NCI-H146 (cell line): ENCODE measurements around the gene CFAP90.

Experiments
- DNase-seq: peaks from one replicate; lab custom pipeline; 2025; lab: John Stamatoyannopoulos, UW

Gene CFAP90

GRCh38 chr5:7868427-7868772 is 17.5 kb upstream of the CFAP90 start:
- peak; percentile 46 for DNase-seq

DNA sequence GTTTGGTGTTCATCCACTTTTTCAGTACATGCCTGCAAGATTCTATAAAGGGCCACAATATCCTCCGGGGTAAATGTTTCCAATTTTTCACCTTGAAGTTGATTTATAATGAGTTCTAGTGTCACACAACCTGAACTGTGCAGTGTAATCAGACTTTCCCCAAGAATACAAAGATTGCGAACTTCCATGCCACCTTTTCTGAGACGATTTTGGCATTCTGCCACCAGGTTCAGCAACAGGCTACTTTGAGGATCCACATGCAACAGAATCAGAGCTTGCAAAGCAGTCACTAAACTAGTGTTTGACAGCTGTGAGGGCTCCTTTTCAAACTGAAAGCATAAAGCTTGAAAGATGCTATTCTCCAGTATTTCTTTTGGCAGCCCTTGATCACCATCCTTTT is 16.3 kb upstream of the CFAP90 start:
- DNase-seq, result no peak

DNA sequence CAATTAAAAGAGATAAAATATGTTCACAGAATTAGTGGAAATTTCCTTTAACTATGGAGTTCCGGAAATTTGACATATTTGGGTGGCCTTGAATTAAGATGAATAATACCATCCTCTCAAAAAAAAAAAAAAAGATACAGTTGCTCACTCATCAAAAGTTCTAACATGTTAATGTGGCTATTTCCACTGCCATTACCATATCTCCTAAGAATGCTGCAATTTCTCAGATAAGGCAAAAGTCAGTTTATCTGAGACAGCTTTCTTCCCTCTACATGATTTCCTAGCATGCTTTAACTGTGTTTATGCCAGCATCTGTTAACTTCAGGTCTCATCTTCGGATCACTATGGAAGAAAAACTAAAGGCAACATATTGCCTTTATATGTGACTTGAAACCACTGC is 15.3 kb upstream of the CFAP90 start:
- DNase-seq, result no peak

GRCh38 chr5:7857926-7858632 is 7.1 kb upstream of the CFAP90 start:
- no peak for DNase-seq

GRCh38 chr5:7857361-7857760 is 6.4 kb upstream of the CFAP90 start:
- no peak for DNase-seq

DNA sequence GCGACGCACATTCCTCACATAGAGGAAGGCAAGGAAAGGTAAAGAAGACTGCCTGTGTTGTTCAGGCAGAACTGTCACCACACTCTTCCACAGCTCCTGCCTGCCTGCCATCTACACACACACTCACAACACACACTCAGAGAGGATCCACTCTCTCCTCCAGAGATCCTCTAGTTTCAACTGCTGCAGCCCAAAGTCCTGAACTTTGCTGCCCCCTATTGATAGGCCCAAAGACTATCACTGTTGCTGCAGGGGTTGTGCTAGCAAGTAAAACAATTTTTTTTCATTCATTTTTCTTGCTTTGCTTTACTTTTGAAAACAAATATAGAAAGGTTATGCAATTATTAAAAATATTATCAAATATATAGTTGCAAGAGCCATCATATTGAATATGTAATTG is 5.9 kb upstream of the CFAP90 start:
- peak; percentile 11 for DNase-seq

DNA sequence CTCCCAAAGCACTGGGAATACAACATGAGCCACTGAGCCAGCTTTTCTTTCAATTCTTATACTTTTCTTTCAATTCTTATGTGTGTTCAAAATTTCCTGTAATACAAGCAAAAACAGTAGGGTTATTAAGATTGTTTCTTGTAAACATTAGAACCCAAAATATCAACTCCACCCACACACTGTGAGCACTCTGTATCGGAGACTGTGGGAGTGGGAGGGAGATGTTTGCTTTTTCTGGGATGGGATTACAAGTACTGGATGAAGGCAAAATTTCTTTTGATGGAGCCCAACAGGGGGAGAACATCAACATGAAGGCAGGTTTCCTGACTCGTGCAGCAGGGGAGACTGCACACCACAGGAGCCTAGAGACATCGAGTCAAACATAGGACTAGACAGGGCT is 4.7 kb upstream of the CFAP90 start:
- DNase-seq, result no peak

- no peak for DNase-seq
Observed at GRCh38 chr5:7852988-7853387, 2.1 kb upstream of the CFAP90 start.

DNA sequence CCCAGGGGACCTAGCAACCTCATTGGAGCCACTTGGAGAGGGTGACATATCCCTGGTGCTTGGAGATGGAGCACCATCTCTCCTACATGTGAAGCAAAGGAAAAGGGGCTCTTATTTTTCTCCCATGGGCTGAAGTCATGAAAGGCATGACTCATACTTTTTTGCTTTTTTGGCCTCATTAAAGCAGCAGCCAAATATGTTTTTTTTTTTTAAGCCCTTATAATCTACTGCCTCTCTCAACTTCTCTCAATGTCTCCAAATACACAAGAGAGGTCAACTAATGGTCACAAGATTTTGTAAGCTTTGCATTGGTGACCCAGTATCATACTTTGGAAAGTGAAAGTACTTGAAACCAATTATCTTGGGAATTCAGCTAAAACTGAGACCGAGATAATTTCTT is 1.6 kb upstream of the CFAP90 start:
- no peak for DNase-seq

- DNase-seq, result no peak
Observed at GRCh38 chr5:7851617-7852289, 820 bp upstream of the CFAP90 start.

DNA sequence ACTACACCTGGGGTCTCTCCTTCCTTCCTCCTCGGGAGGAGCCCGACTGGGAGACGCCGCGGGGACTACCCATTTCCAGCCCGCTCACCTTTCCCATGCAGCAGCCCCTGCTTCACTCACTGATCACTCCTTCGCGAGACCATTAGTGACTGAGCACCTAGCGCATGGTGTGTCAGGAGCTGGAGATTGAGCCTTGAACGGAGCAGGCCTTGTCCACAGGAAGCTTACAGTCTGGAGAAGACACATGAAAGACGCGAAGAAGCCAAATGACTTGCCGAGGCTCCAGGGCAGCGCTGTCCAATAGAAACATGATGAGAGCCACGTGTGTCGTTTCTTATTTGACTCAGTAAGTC is 283 bp upstream of the CFAP90 start:
- DNase-seq, result no peak

GRCh38 chr5:7849681-7850394 is 1.1 kb downstream of the CFAP90 start:
- peak; percentile 9 for DNase-seq

DNA sequence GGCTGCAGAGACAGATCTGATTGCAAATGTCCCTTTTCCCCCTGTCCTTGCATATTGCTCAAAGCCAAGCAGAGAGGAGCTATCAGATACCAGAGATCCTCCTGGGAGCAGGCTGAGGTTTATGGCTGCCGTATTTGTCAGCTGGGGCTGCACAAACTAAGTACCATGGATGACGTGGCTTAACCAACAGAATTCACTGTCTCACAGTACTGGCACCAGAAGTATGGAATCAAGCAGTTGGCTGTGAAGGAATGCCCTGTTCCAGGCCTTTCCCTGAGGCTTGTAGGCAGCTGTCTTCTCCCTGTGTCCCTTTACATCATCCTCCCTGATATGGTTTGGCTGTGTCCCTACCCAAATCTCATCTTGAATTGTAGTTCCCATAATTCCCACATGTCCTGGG is 2.6 kb downstream of the CFAP90 start:
- DNase-seq, result no peak

- no peak for DNase-seq
Observed at GRCh38 chr5:7846327-7846726, 4.6 kb downstream of the CFAP90 start.

DNA sequence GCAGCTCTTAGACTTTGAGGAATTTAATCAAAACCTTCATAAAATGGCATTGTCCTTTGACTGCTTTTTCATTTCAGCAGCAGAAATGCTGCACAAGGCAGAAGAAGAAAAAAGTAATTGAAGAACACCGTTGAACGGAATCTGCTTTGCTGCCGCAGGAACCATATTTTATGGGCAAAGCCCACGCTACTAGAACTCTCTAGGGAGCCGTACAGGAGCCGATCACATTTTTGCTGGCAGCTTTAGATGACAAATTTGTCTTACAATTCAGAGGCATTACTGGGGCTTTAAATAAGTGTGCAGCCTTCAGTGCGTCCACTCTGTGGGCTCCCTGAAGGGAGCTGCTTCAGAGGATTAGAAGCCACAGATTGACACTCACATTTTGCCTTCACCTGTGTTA is 5.4 kb downstream of the CFAP90 start:
- no peak for DNase-seq

- DNase-seq, result no peak
Observed at GRCh38 chr5:7844901-7845300, 6.0 kb downstream of the CFAP90 start.

DNA sequence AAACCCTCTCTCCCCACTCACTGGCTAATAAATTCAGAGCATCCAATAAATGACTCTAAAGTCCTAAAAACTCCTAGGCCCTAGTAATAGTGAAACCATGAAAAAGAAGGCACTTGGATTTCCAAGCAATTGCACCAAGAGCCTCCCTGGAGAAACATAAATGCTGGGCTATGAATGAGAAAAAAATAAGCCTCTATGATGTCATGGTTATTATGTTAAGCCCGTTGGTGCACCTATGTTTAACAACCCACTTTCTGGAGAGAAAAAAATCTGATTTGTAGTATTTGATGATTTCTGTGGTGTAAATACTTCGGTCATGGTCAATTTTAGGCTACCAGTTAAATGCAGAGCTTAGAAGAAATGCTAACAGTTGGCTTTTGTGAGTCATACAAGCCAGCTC is 8.4 kb downstream of the CFAP90 start:
- DNase-seq, result no peak

GRCh38 chr5:7837403-7837802 is 13.5 kb downstream of the CFAP90 start:
- no peak for DNase-seq

GRCh38 chr5:7834982-7835381 is 16.0 kb downstream of the CFAP90 start:
- DNase-seq, result no peak

GRCh38 chr5:7828269-7828668 is 22.7 kb downstream of the CFAP90 start:
- DNase-seq, result no peak

DNA sequence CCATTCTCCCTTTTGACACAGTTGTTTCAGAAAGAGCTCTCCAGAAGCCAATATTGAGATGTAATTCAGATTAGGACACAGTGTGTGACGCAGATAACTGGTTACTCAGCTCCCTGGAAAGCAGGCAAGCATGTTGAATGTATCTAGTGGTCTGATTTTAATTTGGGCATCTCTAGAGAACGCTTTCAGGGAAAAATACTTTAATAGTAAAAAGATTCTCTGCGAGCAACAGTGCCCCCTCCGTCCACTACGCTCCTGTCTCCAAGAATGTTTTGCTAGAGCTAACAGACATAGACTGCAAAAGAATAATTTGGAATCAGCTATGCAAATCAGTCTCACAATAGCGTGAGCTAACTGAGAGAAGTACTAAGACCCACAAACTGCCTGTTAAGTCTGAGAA is 23.3 kb downstream of the CFAP90 start:
- no peak for DNase-seq

DNA sequence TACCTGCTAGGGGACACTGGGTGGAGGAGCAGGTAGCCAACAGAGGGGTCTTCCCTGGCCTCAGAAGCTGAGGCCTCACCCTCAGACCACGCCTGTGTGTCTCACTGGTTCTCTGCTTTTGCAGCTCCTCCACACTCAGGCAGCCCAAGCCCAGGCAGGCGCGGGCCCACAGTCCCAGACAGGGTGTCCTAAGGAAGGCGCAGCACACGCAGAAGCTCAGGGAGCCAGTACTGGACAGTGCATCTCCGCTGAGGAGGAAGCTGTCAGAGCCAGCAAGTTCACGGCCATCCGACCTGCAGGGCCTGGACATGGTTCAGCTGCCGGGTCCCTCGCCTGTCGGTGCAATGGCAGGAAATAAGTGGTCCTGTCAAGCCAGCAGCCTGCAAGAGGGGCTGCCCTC is 25.3 kb downstream of the CFAP90 start:
- no peak for DNase-seq

DNA sequence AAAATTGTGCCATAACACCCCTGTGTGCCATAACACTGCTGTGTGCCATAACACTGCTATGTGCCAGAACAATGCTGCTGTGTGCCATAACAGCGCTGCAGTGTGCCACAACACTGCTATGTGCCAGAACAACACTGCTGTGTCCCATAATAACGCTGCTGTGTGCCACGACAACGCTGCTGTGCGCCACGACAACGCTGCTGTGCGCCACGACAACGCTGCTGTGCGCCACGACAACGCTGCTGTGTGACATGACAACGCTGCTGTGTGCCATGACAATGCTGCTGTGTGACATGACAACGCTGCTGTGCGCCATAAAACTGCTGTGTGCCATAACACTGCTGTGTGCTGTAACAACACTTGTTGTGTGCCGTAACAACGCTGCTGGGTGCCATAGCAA is 25.9 kb downstream of the CFAP90 start:
- no peak for DNase-seq

- DNase-seq, result no peak
Observed at GRCh38 chr5:7823594-7823993, 27.3 kb downstream of the CFAP90 start.
